HEK293 (cell line): Measurements from ENCODE around the gene BCOR.

Experiments
- EGR2 ChIP-seq: fragments of 450-650 bp; formaldehyde crosslinking; IDR thresholded peaks from 2 replicates; pipeline ENCODE4 v1.5.1; 2016; ENCODE audit warnings: low read depth, missing biosample characterization, missing genetic modification characterization
- MYNN ChIP-seq: fragments of 450-650 bp; formaldehyde crosslinking; IDR thresholded peaks from 2 replicates; pipeline ENCODE4 v1.5.1; 2016; ENCODE audit warnings: missing biosample characterization, missing genetic modification characterization, borderline replicate concordance
- MZF1 ChIP-seq: fragments of 450-650 bp; formaldehyde crosslinking; IDR thresholded peaks from 2 replicates; pipeline ENCODE4 v1.5.1; 2017; ENCODE audit warnings: missing biosample characterization, missing genetic modification characterization, borderline replicate concordance
- PATZ1 ChIP-seq: fragments of 450-650 bp; formaldehyde crosslinking; IDR thresholded peaks from 2 replicates; pipeline ENCODE4 v1.5.1; 2016; ENCODE audit warnings: missing biosample characterization, missing genetic modification characterization
- PRDM1 ChIP-seq: fragments of 450-650 bp; formaldehyde crosslinking; IDR thresholded peaks from 2 replicates; pipeline ENCODE4; 2016; ENCODE audit warnings: missing biosample characterization, missing genetic modification characterization
- ZBTB49 ChIP-seq: fragments of 450-650 bp; formaldehyde crosslinking; IDR thresholded peaks from 2 replicates; pipeline ENCODE4 v1.5.1; 2016; ENCODE audit warnings: missing biosample characterization, missing genetic modification characterization, low read depth
- ZIC2 ChIP-seq: fragments of 450-650 bp; formaldehyde crosslinking; IDR thresholded peaks from 2 replicates; pipeline ENCODE4 v1.5.1; 2016; ENCODE audit warnings: missing biosample characterization, missing genetic modification characterization
- ZNF16 ChIP-seq: fragments of 450-650 bp; formaldehyde crosslinking; IDR thresholded peaks from 2 replicates; pipeline ENCODE4 v1.5.1; 2016; ENCODE audit warnings: low read depth, missing biosample characterization, missing genetic modification characterization
- ZNF18 ChIP-seq: fragments of 450-650 bp; formaldehyde crosslinking; IDR thresholded peaks from 2 replicates; pipeline ENCODE4 v1.5.1; 2016; ENCODE audit warnings: missing biosample characterization, missing genetic modification characterization
- ZNF280C ChIP-seq: fragments of 450-650 bp; formaldehyde crosslinking; IDR thresholded peaks from 2 replicates; pipeline ENCODE4 v1.5.1; 2016; ENCODE audit warnings: missing biosample characterization, missing genetic modification characterization
- ZNF292 ChIP-seq: fragments of 450-650 bp; formaldehyde crosslinking; IDR thresholded peaks from 2 replicates; pipeline ENCODE4 v1.5.1; 2016; ENCODE audit warnings: low read depth, missing biosample characterization, missing genetic modification characterization, borderline replicate concordance
- ZNF302 ChIP-seq: fragments of 450-650 bp; formaldehyde crosslinking; IDR thresholded peaks from 2 replicates; pipeline ENCODE4 v1.5.1; 2016; ENCODE audit warnings: missing biosample characterization, missing genetic modification characterization, low read depth
- ZNF398 ChIP-seq: fragments of 450-650 bp; formaldehyde crosslinking; IDR thresholded peaks from 2 replicates; pipeline ENCODE4 v1.5.1; 2017; ENCODE audit warnings: missing biosample characterization, missing genetic modification characterization
- ZNF518A ChIP-seq: fragments of 450-650 bp; formaldehyde crosslinking; conservative IDR thresholded peaks from 2 replicates; pipeline ENCODE4 v1.5.1; 2016; ENCODE audit warnings: low read depth, missing biosample characterization, missing genetic modification characterization
- ZNF624 ChIP-seq: fragments of 450-650 bp; formaldehyde crosslinking; IDR thresholded peaks from 2 replicates; pipeline ENCODE4 v1.5.1; 2017; ENCODE audit warnings: missing biosample characterization, missing genetic modification characterization
- ZNF660 ChIP-seq: fragments of 450-650 bp; IDR thresholded peaks from 2 replicates; pipeline ENCODE4 v1.5.1; 2018; ENCODE audit warnings: missing biosample characterization, mild to moderate bottlenecking, missing genetic modification characterization
- ZSCAN23 ChIP-seq: fragments of 450-650 bp; formaldehyde crosslinking; IDR thresholded peaks from 2 replicates; pipeline ENCODE4 v1.5.1; 2016; ENCODE audit warnings: missing biosample characterization, missing genetic modification characterization

The BCOR gene

GRCh38 chrX:40146262-40147125 lies 48.7 kb upstream of the BCOR start (continued):
- TF ChIP-seq ZNF398 (tag by site-specific recombination) (peak; percentile 71), ZNF302 (tag by site-specific recombination) (no peak), ZIC2 (peak; percentile 83), PRDM1 (tag by site-specific recombination) (no peak), ZBTB49 (tag by site-specific recombination) (no peak), ZNF18 (tag by site-specific recombination) (no peak), MZF1 (tag by site-specific recombination) (no peak), ZNF660 (tag by site-specific recombination) (no peak), MYNN (no peak), EGR2 (tag by site-specific recombination) (peak; percentile 38; the same call in 1 of the 2 replicates), ZNF518A (no peak), ZSCAN23 (tag by site-specific recombination) (no peak), ZNF292 (tag by site-specific recombination) (no peak), PATZ1 (peak; percentile 46; the same call in 1 of the 2 replicates), ZNF280C (tag by site-specific recombination) (no peak), ZNF624 (no peak), ZNF16 (tag by site-specific recombination) (no peak)
